GM19193 (cell line): Measurements from ENCODE around the gene SIRPB1.

ENCODE experiments used
- POLR2A ChIP-seq: IDR thresholded peaks from 4 replicates; pipeline ENCODE4 v1.6.1; 2011; ENCODE audit not compliant: insufficient read depth, insufficient read length; ENCODE audit errors: extremely low read depth

SIRPB1 gene

GRCh38 chr20:1577906-1578305, 41.9 kb downstream of the SIRPB1 start:
- no peak for TF ChIP-seq POLR2A

GRCh38 chr20:1576641-1577040, 43.2 kb downstream of the SIRPB1 start:
- no peak for TF ChIP-seq POLR2A
